Measurements from ENCODE around the gene TTC19. TPM values are rescaled to one million over a fixed set of nuclear protein-coding genes. Genes with fewer than 3 reads are reported as not detected.

TTC19 gene
- total and polyA plus RNA-seq, 2 experiments from 2014 or later, result 30.3 to 93.5 TPM

- Mint-ChIP-seq H3K36me3 (ENCODE audit: low read depth) (peaks cover 69% of the 10 kb centered on the region), H3K4me3 (no peak overlapping the region), H3K9me3 (no peaks in the 10 kb centered on the region), H3K4me1 (no peaks in the 10 kb centered on the region), H3K27ac (no peak overlapping the region), H3K27me3 (ENCODE audit: insufficient read depth, low read depth, poor library complexity) (no peaks in the 10 kb centered on the region)
- Histone ChIP-seq H4K20me1 (replicated peaks; ENCODE audit: insufficient read depth) (no peaks in the 10 kb centered on the region), H3K4me3 (no peak overlapping the region), H3K79me2 (replicated peaks; ENCODE audit: insufficient read depth) (no peaks in the 10 kb centered on the region), H3K4me1 (ENCODE audit: insufficient read depth) (no peaks in the 10 kb centered on the region), H3K27me3 (ENCODE audit: insufficient read depth) (no peaks in the 10 kb centered on the region), H3K4me2 (no peak overlapping the region), H3K36me3 (ENCODE audit: insufficient read depth) (peaks cover 28% of the 10 kb centered on the region; the same call in 1 of the 2 replicates), H3K9me2 (ENCODE audit: insufficient read depth) (no peaks in the 10 kb centered on the region), H2AFZ (no peak overlapping the region), H3K27ac (ENCODE audit: low read depth) (no peak overlapping the region), H3F3A (replicated peaks; ENCODE audit: low read depth) (no peaks in the 10 kb centered on the region)
- no peak for ATAC-seq
- TF ChIP-seq STAT1 (IDR thresholded peaks at IDR 0.05; ENCODE audit: unreplicated experiment) (no peak), ZNF114 (CRISPR knock-in tag; IDR thresholded peaks at IDR 0.05) (no peak)
- no peak for DNase-seq (ENCODE audit: low spot score)
Measured at GRCh38 chr17:16073845-16074244, 74.2 kb downstream of the TTC19 start.

GRCh38 chr17:16074423-16074822, 74.8 kb downstream of the TTC19 start:
- Histone ChIP-seq H3K27me3 (ENCODE audit: insufficient read depth) (no peaks in the 10 kb centered on the region), H3K4me2 (no peak overlapping the region), H2AFZ (no peak overlapping the region), H3K79me2 (replicated peaks; ENCODE audit: insufficient read depth) (no peaks in the 10 kb centered on the region), H3K27ac (ENCODE audit: low read depth) (no peak overlapping the region), H3F3A (replicated peaks; ENCODE audit: low read depth) (no peaks in the 10 kb centered on the region), H3K9me2 (ENCODE audit: insufficient read depth) (no peaks in the 10 kb centered on the region), H4K20me1 (replicated peaks; ENCODE audit: insufficient read depth) (no peaks in the 10 kb centered on the region), H3K36me3 (ENCODE audit: insufficient read depth) (peaks cover 34% of the 10 kb centered on the region; the same call in 1 of the 2 replicates), H3K4me1 (ENCODE audit: insufficient read depth) (no peaks in the 10 kb centered on the region), H3K4me3 (no peak overlapping the region)
- DNase-seq (ENCODE audit: low spot score), result no peak
- H3K4me3 Mint-ChIP-seq, result no peak overlapping the region
- TF ChIP-seq CREB1 (CRISPR knock-in tag; IDR thresholded peaks at IDR 0.05; ENCODE audit: low read depth), result no peak
- TF ChIP-seq CTCF (conservative IDR thresholded peaks at IDR 0.05; ENCODE audit: low read depth in 2 of 2), result no peak
- TF ChIP-seq ZNF331 (CRISPR knock-in tag; IDR thresholded peaks at IDR 0.05; ENCODE audit: low read depth), result no peak
- TF ChIP-seq ETS1 (IDR thresholded peaks at IDR 0.05), result no peak
- TF ChIP-seq EZH2phosphoT487 (IDR thresholded peaks at IDR 0.05; ENCODE audit: unreplicated experiment), result no peak
- TF ChIP-seq STAT1 (IDR thresholded peaks at IDR 0.05; ENCODE audit: unreplicated experiment), result no peak
- no peak for TF ChIP-seq EZH2 (IDR thresholded peaks at IDR 0.05; ENCODE audit: low read depth, unreplicated experiment)
- H3K4me1 Mint-ChIP-seq, result no peaks in the 10 kb centered on the region
- H3K27ac Mint-ChIP-seq, result peak overlapping the region; percentile 3; the same call in 1 of the 2 replicates
- no peak for ATAC-seq
- H3K9me3 Mint-ChIP-seq, result no peaks in the 10 kb centered on the region
- peaks cover 70% of the 10 kb centered on the region for H3K36me3 Mint-ChIP-seq (ENCODE audit: low read depth)
- H3K27me3 Mint-ChIP-seq (ENCODE audit: insufficient read depth, low read depth, poor library complexity), result no peaks in the 10 kb centered on the region
